HepG2 (cell line): Measurements from ENCODE around the gene CBX2. TPM values are rescaled to one million over a fixed set of nuclear protein-coding genes. Genes with fewer than 3 reads are reported as not detected.

Source experiments
- FOXM1 ChIP-seq: sonication (generic); formaldehyde crosslinking; IDR thresholded peaks from 2 replicates; pipeline ENCODE4 v1.5.0; 2020; ENCODE audit warnings: missing genetic modification reagents
- ISX ChIP-seq: sonication (generic); formaldehyde crosslinking; conservative IDR thresholded peaks from 2 replicates; pipeline ENCODE4 v1.5.0; 2020; ENCODE audit warnings: missing genetic modification reagents
- MAFK ChIP-seq, 2 experiments: IDR thresholded peaks in 1 of 2; conservative IDR thresholded peaks in 1 of 2; 2 replicates each; pipeline ENCODE4 v1.6.1; 2011; ENCODE audit warnings: improper control_type of control experiment in 2 of 2, low read length in 2 of 2
- MAZ ChIP-seq, 2 experiments: sonication (generic) in 1 of 2; formaldehyde crosslinking in 1 of 2; IDR thresholded peaks; 2 replicates each; pipeline versions ENCODE4 v1.5.0 to v1.6.1; 2012 to 2020; ENCODE audit warnings: low read depth in 2 of 2, mild to moderate bottlenecking in 2 of 2, borderline replicate concordance in 1 of 2, improper control_type of control experiment in 1 of 2, low read length in 1 of 2, missing genetic modification reagents in 1 of 2, moderate library complexity in 1 of 2
- MIER2 ChIP-seq: IDR thresholded peaks from 2 replicates; pipeline ENCODE4 v1.6.1; 2016; ENCODE audit warnings: missing biosample characterization, missing genetic modification reagents
- NCOR1 ChIP-seq: fragments of 200-600 bp; sonication (generic); IDR thresholded peaks from 2 replicates; pipeline ENCODE4 v1.7.0; 2017; ENCODE audit warnings: antibody characterized with exemption, low read length, borderline replicate concordance
- NRL ChIP-seq: sonication (generic); formaldehyde crosslinking; IDR thresholded peaks from 2 replicates; pipeline ENCODE4 v1.5.0; 2020; ENCODE audit warnings: missing genetic modification reagents, mild to moderate bottlenecking, moderate library complexity, borderline replicate concordance
- PITX1 ChIP-seq: sonication (generic); formaldehyde crosslinking; IDR thresholded peaks from 2 replicates; pipeline ENCODE4 v1.5.1; 2020; ENCODE audit warnings: mild to moderate bottlenecking, missing genetic modification reagents
- REPIN1 ChIP-seq: sonication (generic); formaldehyde crosslinking; IDR thresholded peaks from 2 replicates; pipeline ENCODE4 v1.8.0; 2022; ENCODE audit warnings: missing genetic modification reagents, low read depth, mild to moderate bottlenecking, borderline replicate concordance
- RFXANK ChIP-seq: IDR thresholded peaks from 2 replicates; pipeline ENCODE4 v1.6.1; 2016
- SETDB1 ChIP-seq: sonication (generic); formaldehyde crosslinking; IDR thresholded peaks from 2 replicates; pipeline ENCODE4 v1.5.1; 2020; ENCODE audit warnings: missing genetic modification reagents, mild to moderate bottlenecking, borderline replicate concordance
- SMAD1 ChIP-seq: sonication (generic); formaldehyde crosslinking; IDR thresholded peaks from 2 replicates; pipeline ENCODE4 v1.4.0; 2020; ENCODE audit warnings: missing genetic modification reagents, low read depth, mild to moderate bottlenecking, borderline replicate concordance
- SOX13 ChIP-seq, 3 experiments: fragments of 450-650 bp in 1 of 3; sonication (generic) in 1 of 3; formaldehyde crosslinking in 1 of 3; IDR thresholded peaks in 2 of 3; conservative IDR thresholded peaks in 1 of 3; 2 replicates each; pipeline versions ENCODE4 v1.5.0 to v1.6.1; 2016 to 2020; ENCODE audit warnings: antibody characterized with exemption in 1 of 3, mild to moderate bottlenecking in 1 of 3, missing compliant biosample characterization in 1 of 3, missing genetic modification reagents in 1 of 3, moderate library complexity in 1 of 3
- SRSF4 ChIP-seq: fragments of 200-400 bp; formaldehyde crosslinking; IDR thresholded peaks from one replicate; pipeline ENCODE4 v1.6.1; 2018; ENCODE audit warnings: mild to moderate bottlenecking, low read depth, low read length, moderate library complexity; ENCODE audit not compliant: poor library complexity, severe bottlenecking
- TGIF2 ChIP-seq: IDR thresholded peaks from 2 replicates; pipeline ENCODE4 v1.6.1; 2016; ENCODE audit warnings: control low read depth, missing compliant biosample characterization
- YEATS2 ChIP-seq: sonication (generic); formaldehyde crosslinking; IDR thresholded peaks from 2 replicates; pipeline ENCODE4 v1.4.0; 2020; ENCODE audit warnings: missing genetic modification reagents, borderline replicate concordance
- ZNF670 ChIP-seq: sonication (generic); formaldehyde crosslinking; IDR thresholded peaks from 2 replicates; pipeline ENCODE4 v1.8.0; 2022; ENCODE audit warnings: mild to moderate bottlenecking, missing genetic modification reagents, borderline replicate concordance
- ZNF776 ChIP-seq: sonication (generic); formaldehyde crosslinking; IDR thresholded peaks from 2 replicates; pipeline ENCODE4 v1.4.0; 2020; ENCODE audit warnings: mild to moderate bottlenecking, missing genetic modification reagents
- polyA plus RNA-seq, 8 experiments: library from polyadenylated mRNA; depleted of rRNA in 3 of 8; stranded (reverse) in 7 of 8; unstranded in 1 of 8; fragments of >200 nt; fragmentation: Illumina TruSeq in 4 of 8; extraction: Trizol in 4 of 8; gene quantifications; 2 replicates each; pipeline versions ENCODE4 v1.2.1 to v1.2.3, GENCODE V29; 2011 to 2016; ENCODE audit warnings: low read depth in 4 of 8, missing spikeins in 1 of 8, mixed read lengths in 1 of 8; ENCODE audit not compliant: insufficient read depth in 1 of 8
- total RNA-seq, 5 experiments: library from RNA; depleted of rRNA; stranded (reverse); fragments of >200 nt; fragmentation: Illumina TruSeq; extraction: Trizol; gene quantifications; 2 replicates each; pipeline ENCODE4 v1.2.3, GENCODE V29; 2016; ENCODE audit warnings: low read depth in 1 of 5
- TF ChIP-seq, protein P1 (sequence below): sonication (generic); formaldehyde crosslinking; IDR thresholded peaks from 2 replicates; pipeline ENCODE4 v1.4.0; 2020; ENCODE audit warnings: mild to moderate bottlenecking, missing genetic modification reagents
- TF ChIP-seq, protein P2 (sequence below): sonication (generic); formaldehyde crosslinking; IDR thresholded peaks from 2 replicates; pipeline ENCODE4 v1.4.0; 2020; ENCODE audit warnings: missing genetic modification reagents

The CBX2 gene
- total and polyA plus RNA-seq, 2 of the 13 experiments (the other 11 are each of a cell fraction or from before 2014, with no cell fraction given): 14.5 to 31.1 TPM

- TF ChIP-seq, protein P1, sequence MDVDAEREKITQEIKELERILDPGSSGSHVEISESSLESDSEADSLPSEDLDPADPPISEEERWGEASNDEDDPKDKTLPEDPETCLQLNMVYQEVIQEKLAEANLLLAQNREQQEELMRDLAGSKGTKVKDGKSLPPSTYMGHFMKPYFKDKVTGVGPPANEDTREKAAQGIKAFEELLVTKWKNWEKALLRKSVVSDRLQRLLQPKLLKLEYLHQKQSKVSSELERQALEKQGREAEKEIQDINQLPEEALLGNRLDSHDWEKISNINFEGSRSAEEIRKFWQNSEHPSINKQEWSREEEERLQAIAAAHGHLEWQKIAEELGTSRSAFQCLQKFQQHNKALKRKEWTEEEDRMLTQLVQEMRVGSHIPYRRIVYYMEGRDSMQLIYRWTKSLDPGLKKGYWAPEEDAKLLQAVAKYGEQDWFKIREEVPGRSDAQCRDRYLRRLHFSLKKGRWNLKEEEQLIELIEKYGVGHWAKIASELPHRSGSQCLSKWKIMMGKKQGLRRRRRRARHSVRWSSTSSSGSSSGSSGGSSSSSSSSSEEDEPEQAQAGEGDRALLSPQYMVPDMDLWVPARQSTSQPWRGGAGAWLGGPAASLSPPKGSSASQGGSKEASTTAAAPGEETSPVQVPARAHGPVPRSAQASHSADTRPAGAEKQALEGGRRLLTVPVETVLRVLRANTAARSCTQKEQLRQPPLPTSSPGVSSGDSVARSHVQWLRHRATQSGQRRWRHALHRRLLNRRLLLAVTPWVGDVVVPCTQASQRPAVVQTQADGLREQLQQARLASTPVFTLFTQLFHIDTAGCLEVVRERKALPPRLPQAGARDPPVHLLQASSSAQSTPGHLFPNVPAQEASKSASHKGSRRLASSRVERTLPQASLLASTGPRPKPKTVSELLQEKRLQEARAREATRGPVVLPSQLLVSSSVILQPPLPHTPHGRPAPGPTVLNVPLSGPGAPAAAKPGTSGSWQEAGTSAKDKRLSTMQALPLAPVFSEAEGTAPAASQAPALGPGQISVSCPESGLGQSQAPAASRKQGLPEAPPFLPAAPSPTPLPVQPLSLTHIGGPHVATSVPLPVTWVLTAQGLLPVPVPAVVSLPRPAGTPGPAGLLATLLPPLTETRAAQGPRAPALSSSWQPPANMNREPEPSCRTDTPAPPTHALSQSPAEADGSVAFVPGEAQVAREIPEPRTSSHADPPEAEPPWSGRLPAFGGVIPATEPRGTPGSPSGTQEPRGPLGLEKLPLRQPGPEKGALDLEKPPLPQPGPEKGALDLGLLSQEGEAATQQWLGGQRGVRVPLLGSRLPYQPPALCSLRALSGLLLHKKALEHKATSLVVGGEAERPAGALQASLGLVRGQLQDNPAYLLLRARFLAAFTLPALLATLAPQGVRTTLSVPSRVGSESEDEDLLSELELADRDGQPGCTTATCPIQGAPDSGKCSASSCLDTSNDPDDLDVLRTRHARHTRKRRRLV (CRISPR knock-in tag): peak; percentile 82
- no peak for TF ChIP-seq RFXANK (CRISPR knock-in tag)
- TF ChIP-seq SRSF4: no peak
- TF ChIP-seq TGIF2 (CRISPR knock-in tag): peak; percentile 68; the same call in 1 of the 2 replicates
- peak; percentile 84 to 93 for TF ChIP-seq MAFK (conservative IDR thresholded peaks at IDR 0.05 in 1 of 2, IDR thresholded peaks at IDR 0.05 in 1 of 2; ENCODE audit: low read length in 2 of 2)
- TF ChIP-seq ISX: 0 out of 2 replicates have a peak, but pooled peaks have one; percentile 31
- TF ChIP-seq NCOR1: peak; percentile 84; the same call in 1 of the 2 replicates
- TF ChIP-seq ZNF776 (CRISPR knock-in tag): peak; percentile 94
- TF ChIP-seq REPIN1 (CRISPR knock-in tag): peak; percentile 80; the same call in 1 of the 2 replicates
- TF ChIP-seq MIER2 (CRISPR knock-in tag): 0 out of 2 replicates have a peak, but pooled peaks have one; percentile 50
- TF ChIP-seq SOX13 (IDR thresholded peaks at IDR 0.05): peak; percentile 74; the same call in 1 of the 2 replicates
- peak in 1 of 2 experiments; percentile 87; a peak in 2 of 4 replicates for TF ChIP-seq SOX13 (CRISPR knock-in tag; conservative IDR thresholded peaks at IDR 0.05 in 1 of 2, IDR thresholded peaks at IDR 0.05 in 1 of 2)
- TF ChIP-seq PITX1 (CRISPR knock-in tag): peak; percentile 93; the same call in 1 of the 2 replicates
- peak; percentile 27; the same call in 1 of the 2 replicates for TF ChIP-seq ZNF670
- TF ChIP-seq, protein P2, sequence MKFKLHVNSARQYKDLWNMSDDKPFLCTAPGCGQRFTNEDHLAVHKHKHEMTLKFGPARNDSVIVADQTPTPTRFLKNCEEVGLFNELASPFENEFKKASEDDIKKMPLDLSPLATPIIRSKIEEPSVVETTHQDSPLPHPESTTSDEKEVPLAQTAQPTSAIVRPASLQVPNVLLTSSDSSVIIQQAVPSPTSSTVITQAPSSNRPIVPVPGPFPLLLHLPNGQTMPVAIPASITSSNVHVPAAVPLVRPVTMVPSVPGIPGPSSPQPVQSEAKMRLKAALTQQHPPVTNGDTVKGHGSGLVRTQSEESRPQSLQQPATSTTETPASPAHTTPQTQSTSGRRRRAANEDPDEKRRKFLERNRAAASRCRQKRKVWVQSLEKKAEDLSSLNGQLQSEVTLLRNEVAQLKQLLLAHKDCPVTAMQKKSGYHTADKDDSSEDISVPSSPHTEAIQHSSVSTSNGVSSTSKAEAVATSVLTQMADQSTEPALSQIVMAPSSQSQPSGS (CRISPR knock-in tag): peak; percentile 88; the same call in 1 of the 2 replicates
- TF ChIP-seq SMAD1 (CRISPR knock-in tag): peak; percentile 94; the same call in 1 of the 2 replicates
- TF ChIP-seq MAZ (IDR thresholded peaks at IDR 0.05; ENCODE audit: borderline replicate concordance, low read depth, low read length): no peak
- TF ChIP-seq MAZ (CRISPR knock-in tag; IDR thresholded peaks at IDR 0.05; ENCODE audit: low read depth): peak; percentile 84
- TF ChIP-seq SETDB1: no peak; the same call in 1 of the 2 replicates
- no peak for TF ChIP-seq FOXM1
- TF ChIP-seq YEATS2: peak; percentile 88
- TF ChIP-seq NRL (CRISPR knock-in tag): peak; percentile 87; the same call in 1 of the 2 replicates
Observed at GRCh38 chr17:79760197-79760906, 17.6 kb upstream of the CBX2 start (continued).
